Astrocyte of the hippocampus (primary cell): ENCODE results near the gene KCNJ14.
"Not testable (repeated sequence)": the region's sequence is repeated elsewhere in the genome, so short reads cannot be mapped to it uniquely, and the experiment has no call there.

ENCODE experiments used
- DNase-seq: peaks from one replicate; pipeline ENCODE4 v3.0.0; 2011; ENCODE audit warnings: low read depth, low spot score

The KCNJ14 gene

DNA sequence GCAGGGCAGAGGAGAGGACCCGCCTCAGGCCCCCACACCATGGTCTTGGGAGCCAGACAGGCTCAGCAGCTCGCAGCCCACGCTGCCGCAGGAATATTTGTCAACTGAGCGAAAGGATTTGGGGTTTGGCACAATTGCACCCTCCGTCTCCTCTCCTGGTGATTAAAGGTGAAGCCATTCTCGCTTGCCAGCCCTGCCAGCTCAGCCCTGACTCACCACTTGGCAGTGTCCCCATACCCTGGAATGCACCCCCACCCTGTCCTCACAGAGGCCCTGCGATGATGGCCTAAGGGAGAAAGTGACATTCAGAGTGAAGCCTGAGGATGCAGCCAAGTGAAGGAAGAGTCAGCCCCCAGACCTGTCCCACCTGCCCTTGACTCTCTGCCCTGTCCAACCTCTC is 32.6 kb downstream of the KCNJ14 start:
- peak; percentile 97 for DNase-seq

DNA sequence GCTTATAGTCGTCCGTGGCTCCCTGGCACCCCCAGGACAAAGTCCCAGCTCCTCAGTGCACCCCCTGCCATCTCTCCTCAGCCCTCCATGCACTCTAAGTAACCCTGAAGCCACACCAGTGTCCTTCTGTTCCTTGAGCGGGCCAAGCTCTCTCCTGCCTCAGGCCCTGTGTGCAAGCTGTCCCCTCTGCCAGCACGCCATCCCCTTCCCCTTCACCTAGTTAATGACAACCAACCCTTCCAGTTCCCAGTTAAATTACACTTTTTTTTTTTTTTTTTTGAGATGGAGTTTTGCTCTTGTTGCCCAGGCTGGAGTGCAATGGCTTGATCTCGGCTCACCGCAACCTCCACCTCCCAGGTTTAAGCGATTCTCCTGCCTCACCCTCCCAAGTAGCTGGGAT is 33.1 kb downstream of the KCNJ14 start:
- not testable (repeated sequence) for DNase-seq

DNA sequence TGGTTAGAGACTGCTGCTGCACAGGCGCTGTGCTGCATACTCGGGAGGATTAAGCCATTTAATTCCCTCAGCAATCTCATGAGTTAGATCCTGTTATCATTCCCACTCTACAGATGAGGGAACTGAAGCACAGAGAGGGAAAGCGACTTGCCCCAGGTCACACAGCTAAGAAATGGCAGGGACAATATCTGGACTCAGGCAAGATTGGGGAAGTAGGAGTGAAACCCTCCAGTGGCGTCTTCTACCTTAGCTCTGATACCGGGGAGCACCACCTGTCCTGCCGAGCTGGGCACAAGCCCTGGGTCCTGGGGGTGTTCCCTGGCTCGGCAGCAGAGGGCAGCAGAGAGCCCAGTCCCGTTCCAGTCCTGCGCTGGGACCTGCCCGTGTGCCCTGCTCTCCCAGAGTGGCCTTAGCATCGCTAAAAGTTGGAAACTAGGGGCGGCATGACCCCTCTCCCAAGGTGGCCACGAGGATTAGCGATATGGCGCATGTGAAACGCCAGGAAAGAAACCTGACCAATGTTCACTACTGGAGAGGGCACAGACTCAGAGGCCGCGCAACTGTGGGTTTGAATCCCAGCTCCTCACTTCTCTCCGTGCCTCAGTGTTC is 34.3 kb downstream of the KCNJ14 start:
- DNase-seq: peak; percentile 82

DNA sequence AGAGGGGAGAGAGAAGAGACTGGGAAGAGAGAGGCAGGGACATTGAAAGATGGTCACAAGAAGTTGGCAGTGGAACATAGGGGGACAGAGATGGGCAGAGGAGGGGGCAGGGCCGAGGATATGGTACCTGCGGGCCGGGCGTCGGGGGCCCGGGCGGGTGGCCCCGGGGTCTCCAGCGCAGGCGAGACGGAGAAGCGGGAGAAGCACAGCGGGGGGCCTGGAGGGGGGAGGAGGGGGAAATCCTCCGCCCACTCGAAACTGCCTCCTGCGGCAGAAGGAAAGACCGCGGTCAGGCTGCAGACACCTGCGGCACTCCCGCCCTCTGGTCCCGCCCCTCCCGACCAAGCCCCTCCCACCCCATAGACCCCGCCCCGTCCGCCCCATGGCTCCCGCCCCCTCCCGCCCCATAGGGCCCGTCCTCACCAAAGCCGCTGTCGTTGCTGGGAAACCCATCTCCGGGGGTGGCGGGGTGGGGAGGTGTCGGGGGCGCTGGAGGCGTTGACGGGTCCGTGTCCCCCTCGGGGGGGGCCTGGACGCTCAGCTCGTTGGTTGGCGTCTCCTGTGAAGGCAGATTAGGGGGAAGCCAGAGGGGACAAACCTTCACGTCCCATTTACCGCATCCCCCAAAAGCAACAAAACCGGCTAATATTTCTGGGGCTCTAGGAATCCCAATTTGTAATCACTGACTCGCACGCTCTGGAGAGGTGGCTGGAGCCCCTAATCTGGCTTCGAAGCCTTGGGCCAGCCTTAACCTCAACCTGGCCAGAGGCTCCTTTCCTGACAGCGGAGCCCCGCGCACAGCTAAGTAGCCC is 35.8 kb downstream of the KCNJ14 start:
- peak; percentile 55 for DNase-seq

GRCh38 chr19:48491793-48492123 is 36.4 kb downstream of the KCNJ14 start:
- no peak for DNase-seq

DNA sequence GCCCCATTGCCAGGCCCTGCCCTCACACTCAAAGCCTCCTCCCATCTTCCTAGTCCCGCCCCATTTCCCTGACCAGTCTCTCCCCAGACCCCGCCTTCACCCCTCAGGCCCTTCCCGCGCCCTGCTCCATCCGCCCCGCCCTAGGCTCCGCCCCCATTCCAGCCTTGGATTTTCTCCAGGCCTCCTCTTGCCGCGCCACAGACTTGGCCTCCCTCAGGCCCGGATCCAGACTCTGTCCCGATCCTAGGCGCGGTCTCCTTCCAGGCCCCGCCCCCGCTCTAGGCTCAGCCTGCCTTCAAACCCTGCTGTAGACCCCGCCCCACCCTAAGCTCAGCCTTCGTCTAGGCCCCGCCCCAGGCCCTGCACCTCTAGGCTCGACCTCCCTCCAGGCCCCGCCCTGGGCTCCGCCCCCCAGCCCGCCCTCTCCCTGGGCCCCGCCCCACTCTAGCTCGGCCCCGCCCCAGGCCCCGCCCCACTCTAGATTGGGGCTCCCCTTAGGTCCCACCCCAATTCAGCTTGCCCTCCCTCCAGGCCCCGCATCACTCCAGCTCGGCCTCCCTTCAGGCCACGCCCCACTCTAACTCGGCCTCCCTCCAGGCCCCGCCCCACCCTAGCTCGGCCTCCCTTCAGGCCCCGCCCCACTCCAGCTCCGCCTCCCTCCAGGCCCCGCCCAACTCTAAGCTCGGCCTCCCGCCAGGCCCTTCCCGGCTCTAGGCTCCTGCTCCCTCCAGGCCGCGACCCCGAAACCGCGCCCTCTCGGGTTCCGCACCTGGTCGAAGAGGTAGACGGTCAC is 37.7 kb downstream of the KCNJ14 start:
- peak; percentile 94 for DNase-seq

DNA sequence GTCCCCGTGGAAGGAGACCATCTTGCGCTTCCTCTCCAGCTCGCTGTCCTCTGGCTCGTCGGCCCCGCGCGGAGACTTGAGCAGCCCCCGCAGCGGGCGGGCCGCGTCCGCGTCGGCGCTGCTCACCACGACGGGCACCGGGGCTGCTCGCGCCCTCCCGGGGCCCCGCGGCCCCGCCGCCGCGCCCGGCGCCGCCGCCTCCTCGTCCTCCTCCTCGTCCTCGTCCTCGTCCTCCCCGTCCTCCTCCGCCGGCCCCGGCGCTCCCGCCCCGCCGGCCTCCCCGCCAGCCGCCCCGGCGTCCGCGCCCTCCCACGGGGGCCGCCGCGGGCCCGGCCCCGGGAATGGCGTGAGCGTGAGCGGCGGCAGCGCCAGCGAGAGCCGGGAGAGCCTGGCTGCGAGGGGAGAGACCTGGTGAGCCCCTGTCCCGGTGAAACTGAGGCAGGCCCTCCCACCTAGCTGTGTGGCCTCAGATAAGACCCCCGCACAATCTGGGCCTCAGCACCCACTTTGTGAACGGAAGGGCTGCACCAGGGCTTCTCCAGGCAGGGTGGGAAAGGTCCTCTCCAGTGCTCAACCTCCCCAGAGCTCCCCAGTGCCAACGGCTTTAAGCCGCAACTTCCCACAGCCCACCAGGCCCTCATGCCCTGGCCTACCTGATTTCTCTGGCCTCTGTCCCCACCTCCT is 38.5 kb downstream of the KCNJ14 start:
- DNase-seq: no peak

DNA sequence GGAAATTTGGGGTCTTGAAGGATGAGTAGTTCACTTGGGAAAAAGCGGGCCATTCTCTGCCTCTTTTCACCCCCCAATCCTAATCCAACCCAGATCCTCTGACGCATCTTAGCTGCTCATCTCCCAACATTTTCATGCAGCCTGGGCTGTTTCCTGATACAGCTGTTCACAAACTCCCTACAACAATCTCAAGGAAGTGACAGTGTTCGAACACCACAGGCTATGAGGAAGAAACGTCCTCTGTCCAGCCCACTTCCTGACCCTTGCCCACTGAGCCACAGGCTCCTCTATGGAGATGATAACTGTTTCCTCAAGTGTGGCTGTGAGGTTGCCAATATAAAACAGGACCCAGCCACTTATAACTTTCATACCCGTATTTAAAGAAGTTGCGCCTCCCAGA is 40.0 kb downstream of the KCNJ14 start:
- DNase-seq: no peak

DNA sequence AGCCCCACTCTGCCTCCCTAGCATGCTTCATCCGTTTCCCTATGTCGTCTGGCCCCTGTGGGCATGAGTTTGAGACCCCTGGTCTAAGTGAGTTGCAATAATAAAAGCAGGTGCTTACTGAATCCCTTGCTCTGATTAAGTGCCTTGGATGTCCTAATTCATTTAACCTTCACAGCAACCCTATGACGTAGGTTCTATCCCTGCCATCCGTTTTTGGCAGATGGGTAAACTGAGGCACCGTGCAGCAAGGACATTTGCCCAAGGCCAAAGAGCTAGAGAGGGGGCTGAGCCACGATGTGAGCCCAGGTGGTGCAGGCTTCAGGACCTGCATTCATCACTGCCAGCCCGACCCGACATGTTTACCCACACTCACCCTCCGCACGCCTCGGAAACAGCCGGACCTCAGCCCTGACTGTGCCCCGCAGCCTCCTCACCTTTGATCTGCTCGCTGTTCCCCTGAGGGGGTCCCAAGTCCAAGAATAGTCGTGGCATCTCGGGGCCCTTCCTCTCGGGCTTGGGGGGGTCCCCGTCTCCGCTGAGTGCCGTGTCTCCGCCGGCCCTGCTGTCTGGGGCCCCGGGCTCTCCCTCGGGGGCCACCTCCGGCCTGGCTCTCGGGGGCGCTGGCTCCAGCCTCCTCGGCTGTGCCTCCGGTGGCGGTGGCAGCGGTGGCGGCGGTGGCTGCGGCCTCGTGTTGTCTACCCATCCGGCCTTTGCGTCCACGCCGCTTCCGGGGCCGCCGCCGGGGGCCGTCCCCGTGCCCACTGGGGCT is 41.8 kb downstream of the KCNJ14 start:
- DNase-seq: no peak

GRCh38 chr19:48497728-48498594 is 42.6 kb downstream of the KCNJ14 start:
- DNase-seq: no peak

GRCh38 chr19:48498595-48499311 is 43.4 kb downstream of the KCNJ14 start:
- no peak for DNase-seq

GRCh38 chr19:48499316-48500090 is 44.1 kb downstream of the KCNJ14 start:
- DNase-seq: no peak

GRCh38 chr19:48500830-48501493 is 45.6 kb downstream of the KCNJ14 start:
- DNase-seq: no peak

GRCh38 chr19:48501494-48502349 is 46.3 kb downstream of the KCNJ14 start:
- no peak for DNase-seq

GRCh38 chr19:48502350-48503018 is 47.1 kb downstream of the KCNJ14 start:
- DNase-seq: no peak

GRCh38 chr19:48506138-48506733 is 50.9 kb downstream of the KCNJ14 start:
- no peak for DNase-seq
